Superior temporal gyrus (tissue), 1 donor: ENCODE measurements around the gene ZG16.
"Not testable (repeated sequence)": the region's sequence is repeated elsewhere in the genome, so short reads cannot be mapped to it uniquely, and the experiment has no call there.

Experiments used
- DNase-seq: peaks from one replicate; pipeline ENCODE4 v3.0.0-alpha.2; 2016; ENCODE audit errors: extremely low spot score

ZG16 gene

GRCh38 chr16:29777576-29778350 is at the start of gene ZG16:
Gene ZG16 (plus strand): TSS chr16:29778256. CDS start chr16:29779267, 1,011 bp downstream.
- DNase-seq = no peak

GRCh38 chr16:29729116-29729521 is 48.9 kb upstream of the ZG16 start:
- DNase-seq = peak; percentile 43

- no peak for DNase-seq
Measured at GRCh38 chr16:29730649-29731048, 47.4 kb upstream of the ZG16 start.

GRCh38 chr16:29731768-29732601 is 46.1 kb upstream of the ZG16 start:
- DNase-seq = not testable (repeated sequence)

- no peak for DNase-seq
Measured at GRCh38 chr16:29734786-29735185, 43.3 kb upstream of the ZG16 start.

GRCh38 chr16:29736112-29736511 is 41.9 kb upstream of the ZG16 start:
- no peak for DNase-seq

- no peak for DNase-seq
Measured at GRCh38 chr16:29736764-29737163, 41.3 kb upstream of the ZG16 start.

GRCh38 chr16:29737713-29738112 is 40.3 kb upstream of the ZG16 start:
- DNase-seq = no peak

GRCh38 chr16:29738514-29738913 is 39.5 kb upstream of the ZG16 start:
- DNase-seq = no peak

GRCh38 chr16:29739927-29740629 is 38.0 kb upstream of the ZG16 start:
- DNase-seq = not testable (repeated sequence)

GRCh38 chr16:29740630-29741015 is 37.4 kb upstream of the ZG16 start:
- DNase-seq = not testable (repeated sequence)

- DNase-seq = no peak
Measured at GRCh38 chr16:29742683-29743275, 35.3 kb upstream of the ZG16 start.

- no peak for DNase-seq
Measured at GRCh38 chr16:29743475-29743826, 34.6 kb upstream of the ZG16 start.

GRCh38 chr16:29743827-29744531 is 34.1 kb upstream of the ZG16 start:
- DNase-seq = no peak

- DNase-seq = no peak
Measured at GRCh38 chr16:29744541-29745101, 33.4 kb upstream of the ZG16 start.

- DNase-seq = no peak
Measured at GRCh38 chr16:29745121-29745852, 32.8 kb upstream of the ZG16 start.

GRCh38 chr16:29745853-29746345 is 32.2 kb upstream of the ZG16 start, which contains the start of gene C16orf54:
Gene C16orf54 (minus strand): TSS chr16:29745990. CDS start chr16:29744951, 1,039 bp downstream.
- DNase-seq = no peak

GRCh38 chr16:29746518-29746917 is 31.5 kb upstream of the ZG16 start:
- DNase-seq = not testable (repeated sequence)

- DNase-seq = no peak
Measured at GRCh38 chr16:29747947-29748759, 29.9 kb upstream of the ZG16 start.
